Panc1 (cell line): ENCODE results near the gene HACD3. TPM values are rescaled to one million over a fixed set of nuclear protein-coding genes. Genes with fewer than 3 reads are reported as not detected.

Experiments
- ATAC-seq: fragments of 200-7000 bp; cut with Tn5 transposase; 2 replicates; pipeline ENCODE4 v1.9.1; 2020; ENCODE audit warnings: mild to moderate bottlenecking, moderate library complexity
- BruUV-seq: library from RNA; stranded (reverse); fragments of 400-500 nt; replicated peaks from 2 replicates; lab custom pipeline; 2021; lab: Mats Ljungman, UMichigan
- CTCF ChIA-PET: fragments of 300-600 bp; sonication (Branson Sonifier 250); formaldehyde crosslinking; loops from one replicate; lab custom pipeline; 2022; ENCODE audit warnings: antibody characterized with exemption; lab: Charles Lee
- POLR2A ChIA-PET: fragments of 300-600 bp; sonication (Branson Sonifier 250); formaldehyde crosslinking; loops from one replicate; lab custom pipeline; 2022; ENCODE audit warnings: antibody characterized with exemption; lab: Charles Lee
- DNase-seq: peaks from one replicate; pipeline ENCODE4 v3.0.0-alpha.2; 2010; ENCODE audit warnings: low read depth, low spot score
- H3K27ac ChIP-seq: 2 replicates; pipeline ENCODE4 v1.5.1; 2011; ENCODE audit warnings: mild to moderate bottlenecking, low read length, inconsistent platforms
- H3K27me3 ChIP-seq: fragments of 200-500 bp; sonication (Bioruptor generic); 2 replicates; pipeline ENCODE4 v1.6.0; 2014; ENCODE audit warnings: low read length, inconsistent platforms; ENCODE audit not compliant: control insufficient read depth, insufficient read depth
- H3K36me3 ChIP-seq: fragments of 200-500 bp; sonication (Bioruptor generic); 2 replicates; pipeline ENCODE4 v1.5.1; 2014; ENCODE audit warnings: inconsistent platforms, mild to moderate bottlenecking, low read length, moderate library complexity; ENCODE audit not compliant: control insufficient read depth, insufficient read depth
- H3K4me1 ChIP-seq: 2 replicates; pipeline ENCODE4 v1.5.1; 2011; ENCODE audit warnings: inconsistent platforms, mild to moderate bottlenecking, low read length, moderate library complexity; ENCODE audit not compliant: control insufficient read depth, insufficient read depth
- H3K4me3 ChIP-seq, 2 experiments: 2 replicates each; pipeline ENCODE4 v1.5.1; 2011 to 2012; ENCODE audit warnings: low read depth in 2 of 2, low read length in 2 of 2, mild to moderate bottlenecking in 2 of 2, inconsistent platforms in 1 of 2, moderate library complexity in 1 of 2
- H3K9me3 ChIP-seq: fragments of 200-500 bp; sonication (Bioruptor generic); 2 replicates; pipeline ENCODE4 v1.5.1; 2014; ENCODE audit warnings: low read depth, mild to moderate bottlenecking, inconsistent platforms, low read length, moderate library complexity; ENCODE audit not compliant: control insufficient read depth, insufficient read depth
- POLR2AphosphoS5 ChIP-seq: IDR thresholded peaks from 2 replicates; pipeline ENCODE4 v1.6.1; 2012; ENCODE audit warnings: mild to moderate bottlenecking, low read depth, low read length, moderate library complexity
- SIN3A ChIP-seq: IDR thresholded peaks from 2 replicates; pipeline ENCODE4 v1.6.1; 2012; ENCODE audit warnings: low read depth, mild to moderate bottlenecking, low read length, moderate library complexity, borderline replicate concordance; ENCODE audit not compliant: insufficient read depth
- TCF7L2 ChIP-seq: IDR thresholded peaks from 2 replicates; pipeline ENCODE4 v1.6.1; 2011; ENCODE audit warnings: mild to moderate bottlenecking, low read depth, low read length, inconsistent platforms
- in situ Hi-C: cut with HindIII; loops from 2 replicates; pipeline ENCODE4 v1.10.0; 2016; ENCODE audit warnings: low sequenced_read_pairs, low pct_unique_long_range_greater_than_20kb
- intact Hi-C: fragments of 100-400 bp; cut with micrococcal nuclease; formaldehyde crosslinking; loops from one replicate; pipeline ENCODE4 v1.10.0; 2022; ENCODE audit not compliant: unreplicated experiment
- total RNA-seq: library from RNA; stranded (reverse); gene quantifications from one replicate; pipeline ENCODE4 v1.2.1, GENCODE V29; 2021; ENCODE audit not compliant: unreplicated experiment
- TF ChIP-seq, protein P1 (sequence below), 2 experiments: IDR thresholded peaks; 2 replicates each; pipeline ENCODE4 v1.6.1; 2011 to 2012; ENCODE audit warnings: low read depth in 2 of 2, control low read depth in 1 of 2, low read length in 1 of 2, mild to moderate bottlenecking in 1 of 2, moderate library complexity in 1 of 2; ENCODE audit not compliant: insufficient read depth in 1 of 2
- TF ChIP-seq, protein P2 (sequence below): fragments of 450-650 bp; IDR thresholded peaks from 2 replicates; pipeline ENCODE4 v1.5.1; 2017; ENCODE audit warnings: mild to moderate bottlenecking

HACD3 gene
- total RNA-seq, 1 experiment from 2014 or later: 83.2 TPM

DNA sequence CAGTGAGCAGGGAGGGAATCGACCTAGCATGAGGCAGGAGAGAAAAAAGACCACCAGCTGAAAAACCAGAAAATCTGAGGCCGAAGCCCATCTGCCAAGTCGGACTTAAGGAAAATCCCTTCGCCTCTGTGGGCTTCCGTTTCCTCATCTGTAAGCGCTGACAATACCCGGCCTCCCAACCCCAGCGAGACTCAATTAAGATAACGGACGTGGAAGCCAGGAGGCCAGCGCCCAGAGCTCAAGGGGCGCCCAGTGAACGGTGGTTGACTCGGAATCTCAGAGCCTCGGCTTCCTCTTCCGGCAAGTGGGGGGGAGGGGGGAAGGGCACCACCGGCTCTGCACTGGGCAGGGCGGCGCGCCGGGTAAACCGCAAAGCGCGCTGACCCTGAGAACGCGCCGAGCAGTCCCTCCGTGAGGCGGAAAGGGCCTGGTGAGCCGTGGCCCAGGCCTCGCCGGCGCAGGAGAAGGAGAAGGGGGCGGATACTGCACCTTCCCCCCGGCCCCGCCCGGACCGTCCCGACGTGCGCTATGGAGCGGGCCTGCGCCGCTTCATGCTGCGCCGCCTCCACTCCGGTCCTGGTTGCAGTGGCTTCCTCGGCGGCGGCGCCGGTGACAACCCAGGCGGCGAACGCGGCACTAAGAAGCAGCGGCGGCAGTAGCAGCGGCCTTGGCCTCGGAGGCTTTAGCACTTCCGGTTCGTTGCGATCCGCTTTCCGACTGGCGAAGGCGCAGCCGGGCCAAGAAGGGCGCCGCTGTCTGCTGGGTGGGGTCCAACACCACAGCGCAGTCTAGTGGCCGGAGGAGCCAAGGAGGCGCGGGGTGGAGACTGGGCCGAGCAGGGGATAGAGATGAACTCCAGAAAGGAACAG, 13.0 kb upstream of the HACD3 start, which contains the start of gene DPP8:
DPP8 (minus strand) TSS at position 693 of the 869 bp plus-strand sequence. CDS start 5,136 bp downstream, outside the sequence.
- CTCF ChIA-PET: interaction anchor here (0.6 to 0.7 kb wide), 4 partner anchors 11 to 955 kb away, joined by 3 to 5 read pairs (median 4); no protein-coding TSS in a partner anchor
- in situ Hi-C loops (no loop called here), intact Hi-C loops (no loop called here)
- peak within 1 kb of the TSS; percentile 98 to 99 for H3K4me3 ChIP-seq
- peak; percentile 85 for DNase-seq
- no TSS peak for BruUV-seq
- POLR2A ChIA-PET: interaction anchor here (0.6 to 1.1 kb wide), 7 partner anchors 8 to 463 kb away, joined by 3 to 13 read pairs (median 7); no protein-coding TSS in a partner anchor
- peak within 1 kb of the TSS; percentile 96 for H3K27ac ChIP-seq
- TF ChIP-seq POLR2AphosphoS5 (peak; percentile 84), TCF7L2 (0 out of 2 replicates have a peak, but pooled peaks have one; percentile 26), SIN3A (no peak)
- TF ChIP-seq, protein P1, sequence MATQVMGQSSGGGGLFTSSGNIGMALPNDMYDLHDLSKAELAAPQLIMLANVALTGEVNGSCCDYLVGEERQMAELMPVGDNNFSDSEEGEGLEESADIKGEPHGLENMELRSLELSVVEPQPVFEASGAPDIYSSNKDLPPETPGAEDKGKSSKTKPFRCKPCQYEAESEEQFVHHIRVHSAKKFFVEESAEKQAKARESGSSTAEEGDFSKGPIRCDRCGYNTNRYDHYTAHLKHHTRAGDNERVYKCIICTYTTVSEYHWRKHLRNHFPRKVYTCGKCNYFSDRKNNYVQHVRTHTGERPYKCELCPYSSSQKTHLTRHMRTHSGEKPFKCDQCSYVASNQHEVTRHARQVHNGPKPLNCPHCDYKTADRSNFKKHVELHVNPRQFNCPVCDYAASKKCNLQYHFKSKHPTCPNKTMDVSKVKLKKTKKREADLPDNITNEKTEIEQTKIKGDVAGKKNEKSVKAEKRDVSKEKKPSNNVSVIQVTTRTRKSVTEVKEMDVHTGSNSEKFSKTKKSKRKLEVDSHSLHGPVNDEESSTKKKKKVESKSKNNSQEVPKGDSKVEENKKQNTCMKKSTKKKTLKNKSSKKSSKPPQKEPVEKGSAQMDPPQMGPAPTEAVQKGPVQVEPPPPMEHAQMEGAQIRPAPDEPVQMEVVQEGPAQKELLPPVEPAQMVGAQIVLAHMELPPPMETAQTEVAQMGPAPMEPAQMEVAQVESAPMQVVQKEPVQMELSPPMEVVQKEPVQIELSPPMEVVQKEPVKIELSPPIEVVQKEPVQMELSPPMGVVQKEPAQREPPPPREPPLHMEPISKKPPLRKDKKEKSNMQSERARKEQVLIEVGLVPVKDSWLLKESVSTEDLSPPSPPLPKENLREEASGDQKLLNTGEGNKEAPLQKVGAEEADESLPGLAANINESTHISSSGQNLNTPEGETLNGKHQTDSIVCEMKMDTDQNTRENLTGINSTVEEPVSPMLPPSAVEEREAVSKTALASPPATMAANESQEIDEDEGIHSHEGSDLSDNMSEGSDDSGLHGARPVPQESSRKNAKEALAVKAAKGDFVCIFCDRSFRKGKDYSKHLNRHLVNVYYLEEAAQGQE (IDR thresholded peaks at IDR 0.05; ENCODE audit: insufficient read depth in 1 of 2, low read depth in 2 of 2, low read length in 1 of 2): peak; percentile 21 to 25; a peak in 1 of 4 replicates
- TF ChIP-seq, protein P2, sequence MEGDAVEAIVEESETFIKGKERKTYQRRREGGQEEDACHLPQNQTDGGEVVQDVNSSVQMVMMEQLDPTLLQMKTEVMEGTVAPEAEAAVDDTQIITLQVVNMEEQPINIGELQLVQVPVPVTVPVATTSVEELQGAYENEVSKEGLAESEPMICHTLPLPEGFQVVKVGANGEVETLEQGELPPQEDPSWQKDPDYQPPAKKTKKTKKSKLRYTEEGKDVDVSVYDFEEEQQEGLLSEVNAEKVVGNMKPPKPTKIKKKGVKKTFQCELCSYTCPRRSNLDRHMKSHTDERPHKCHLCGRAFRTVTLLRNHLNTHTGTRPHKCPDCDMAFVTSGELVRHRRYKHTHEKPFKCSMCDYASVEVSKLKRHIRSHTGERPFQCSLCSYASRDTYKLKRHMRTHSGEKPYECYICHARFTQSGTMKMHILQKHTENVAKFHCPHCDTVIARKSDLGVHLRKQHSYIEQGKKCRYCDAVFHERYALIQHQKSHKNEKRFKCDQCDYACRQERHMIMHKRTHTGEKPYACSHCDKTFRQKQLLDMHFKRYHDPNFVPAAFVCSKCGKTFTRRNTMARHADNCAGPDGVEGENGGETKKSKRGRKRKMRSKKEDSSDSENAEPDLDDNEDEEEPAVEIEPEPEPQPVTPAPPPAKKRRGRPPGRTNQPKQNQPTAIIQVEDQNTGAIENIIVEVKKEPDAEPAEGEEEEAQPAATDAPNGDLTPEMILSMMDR: peak; percentile 99
- H3K9me3 ChIP-seq: no peaks in the 10 kb centered on the region
- peak; percentile 98 for ATAC-seq
- H3K27me3 ChIP-seq: no peaks in the 10 kb centered on the region
- peaks cover 20% of the 10 kb centered on the region; the same call in 1 of the 2 replicates for H3K4me1 ChIP-seq
- peaks cover 14% of the 10 kb centered on the region for H3K36me3 ChIP-seq

DNA sequence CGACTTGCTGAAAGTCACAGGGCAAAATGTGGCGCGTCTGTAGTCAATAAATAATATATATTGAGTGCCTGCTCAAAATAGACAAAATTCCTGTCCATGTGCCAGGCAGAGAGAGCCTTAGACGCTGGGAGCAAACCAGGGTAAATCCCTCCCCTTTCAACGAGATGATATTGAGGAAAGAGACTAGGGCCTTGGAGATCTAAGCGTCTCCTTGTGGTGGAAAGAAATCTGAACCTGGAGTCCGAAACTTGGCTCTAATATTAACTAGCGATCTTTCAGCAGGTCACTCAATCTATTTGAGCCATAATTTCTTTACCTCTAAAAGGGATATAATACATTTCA, 12.4 kb upstream of the HACD3 start:
- Histone ChIP-seq H3K27me3 (no peaks in the 10 kb centered on the region), H3K9me3 (no peaks in the 10 kb centered on the region), H3K4me1 (peaks cover 17% of the 10 kb centered on the region; the same call in 1 of the 2 replicates), H3K27ac (peak overlapping the region; percentile 96), H3K36me3 (peaks cover 13% of the 10 kb centered on the region), H3K4me3 (peak overlapping the region; percentile 98 to 99)
- ATAC-seq (peak; percentile 54), DNase-seq (no peak)
- ChIA-PET POLR2A (no interaction called here), CTCF (interaction anchor here (0.7 kb wide), 1 partner anchor 11 kb away, joined by 4 read pairs; no protein-coding TSS in a partner anchor)
- intact Hi-C loops: no loop called here
- BruUV-seq: no TSS peak
- TF ChIP-seq, protein P2: no peak; the same call in 1 of the 2 replicates
- TF ChIP-seq TCF7L2 (no peak), POLR2AphosphoS5 (no peak), SIN3A (no peak)
- TF ChIP-seq, protein P1 (IDR thresholded peaks at IDR 0.05; ENCODE audit: insufficient read depth in 1 of 2, low read depth in 2 of 2, low read length in 1 of 2): no peak
- in situ Hi-C loops: no loop called here
